Gastrocnemius medialis (tissue), 4 donors: Measurements from ENCODE around the gene ZMYM4.

ENCODE experiments used
- CTCF ChIP-seq, 5 experiments: fragments of 450-650 bp in 3 of 5; fragments of 200-600 bp in 2 of 5; sonication (generic) in 2 of 5; IDR thresholded peaks in 4 of 5; conservative IDR thresholded peaks in 1 of 5; 1 replicate in 4 of 5; 2 replicates in 1 of 5; pipeline ENCODE4 v1.5.1; 2016 to 2019; ENCODE audit warnings: antibody characterized with exemption in 5 of 5, mild to moderate bottlenecking in 3 of 5, moderate library complexity in 3 of 5
- POLR2A ChIP-seq, 2 donors: fragments of 450-650 bp; IDR thresholded peaks; one replicate each; pipeline ENCODE4 v1.6.1; 2017; ENCODE audit warnings: antibody characterized with exemption in 2 of 2, mild to moderate bottlenecking in 2 of 2, moderate library complexity in 2 of 2

- no peak for TF ChIP-seq POLR2A (IDR thresholded peaks at IDR 0.05)
- TF ChIP-seq CTCF (IDR thresholded peaks at IDR 0.05 in 4 of 5, conservative IDR thresholded peaks at IDR 0.05 in 1 of 5): no peak
These were observed 19.5 kb downstream of the ZMYM4 start for GRCh38 chr1:35287807-35288640.
